A673 (cell line): ENCODE data around the gene ALOX12. TPM values are rescaled to one million over a fixed set of nuclear protein-coding genes. Genes with fewer than 3 reads are reported as not detected.

Source experiments
- BruUV-seq: library from RNA; stranded (reverse); fragments of 400-500 nt; replicated peaks from 2 replicates; lab custom pipeline; 2021; lab: Mats Ljungman, UMichigan
- CTCF ChIA-PET: fragments of 300-600 bp; sonication (Branson Sonifier 250); formaldehyde crosslinking; loops from one replicate; lab custom pipeline; 2022; ENCODE audit warnings: antibody characterized with exemption; lab: Charles Lee
- POLR2A ChIA-PET: fragments of 300-600 bp; sonication (Branson Sonifier 250); formaldehyde crosslinking; loops from one replicate; lab custom pipeline; 2022; ENCODE audit warnings: antibody characterized with exemption; ENCODE audit not compliant: low non-redundant PET; lab: Charles Lee
- DNase-seq: peaks from one replicate; pipeline ENCODE4 v3.0.0-alpha.2; 2015; ENCODE audit warnings: low spot score
- H3K27ac ChIP-seq: fragments of 200-600 bp; sonication (generic); 2 replicates; pipeline ENCODE4 v1.5.1; 2016; ENCODE audit warnings: mixed run types, low read depth, mild to moderate bottlenecking, mixed read lengths, antibody characterized with exemption, low read length; ENCODE audit not compliant: poor library complexity, severe bottlenecking
- H3K27me3 ChIP-seq: fragments of 200-600 bp; sonication (generic); replicated peaks from 2 replicates; pipeline ENCODE4 v1.6.1; 2017; ENCODE audit warnings: mixed run types, low read depth, mild to moderate bottlenecking, mixed read lengths, antibody characterized with exemption, low read length; ENCODE audit not compliant: insufficient read depth, poor library complexity
- H3K36me3 ChIP-seq: fragments of 200-600 bp; sonication (generic); 2 replicates; pipeline ENCODE4 v1.6.1; 2016; ENCODE audit warnings: mixed run types, mild to moderate bottlenecking, mixed read lengths, antibody characterized with exemption, low read length; ENCODE audit not compliant: insufficient read depth, poor library complexity, severe bottlenecking
- H3K4me1 ChIP-seq: fragments of 200-600 bp; sonication (generic); 2 replicates; pipeline ENCODE4 v1.6.1; 2017; ENCODE audit warnings: mixed run types, mild to moderate bottlenecking, mixed read lengths, antibody characterized with exemption, low read length; ENCODE audit not compliant: insufficient read depth, poor library complexity, severe bottlenecking
- H3K4me3 ChIP-seq: fragments of 200-600 bp; sonication (generic); 2 replicates; pipeline ENCODE4 v1.5.1; 2016; ENCODE audit warnings: low read depth, mixed run types, mild to moderate bottlenecking, mixed read lengths, low read length; ENCODE audit not compliant: poor library complexity, severe bottlenecking
- H3K9me3 ChIP-seq: fragments of 200-600 bp; sonication (generic); 2 replicates; pipeline ENCODE4 v1.6.1; 2016; ENCODE audit warnings: mixed run types, low read depth, mild to moderate bottlenecking, mixed read lengths, antibody characterized with exemption, low read length; ENCODE audit not compliant: poor library complexity, severe bottlenecking
- EZH2 ChIP-seq: fragments of 200-600 bp; sonication (generic); IDR thresholded peaks from 2 replicates; pipeline ENCODE4 v1.6.1; 2017; ENCODE audit warnings: borderline replicate concordance, low read depth, mild to moderate bottlenecking, mixed read lengths, antibody characterized with exemption, low read length; ENCODE audit not compliant: poor library complexity, severe bottlenecking
- intact Hi-C: fragments of 100-400 bp; cut with micrococcal nuclease; formaldehyde crosslinking; loops from one replicate; pipeline ENCODE4 v1.10.0; 2022; ENCODE audit not compliant: unreplicated experiment
- total RNA-seq: library from RNA; stranded (reverse); gene quantifications from 2 replicates; pipeline ENCODE4 v1.2.3, GENCODE V29; 2021
- TF ChIP-seq, protein P1 (sequence below): fragments of 300-800, 200-600 bp; sonication (generic); conservative IDR thresholded peaks from 2 replicates; pipeline ENCODE4 v1.5.1; 2017; ENCODE audit warnings: low read depth, mild to moderate bottlenecking, antibody characterized with exemption, low read length, moderate library complexity, mixed read lengths

Gene ALOX12
- total RNA-seq, 1 experiment from 2014 or later = not detected

GRCh38 chr17:7029659-7030058 lies 33.8 kb downstream of the ALOX12 start:
- ChIA-PET CTCF (no interaction called here), POLR2A (no interaction called here)
- no peak for TF ChIP-seq EZH2
- TF ChIP-seq, protein P1, sequence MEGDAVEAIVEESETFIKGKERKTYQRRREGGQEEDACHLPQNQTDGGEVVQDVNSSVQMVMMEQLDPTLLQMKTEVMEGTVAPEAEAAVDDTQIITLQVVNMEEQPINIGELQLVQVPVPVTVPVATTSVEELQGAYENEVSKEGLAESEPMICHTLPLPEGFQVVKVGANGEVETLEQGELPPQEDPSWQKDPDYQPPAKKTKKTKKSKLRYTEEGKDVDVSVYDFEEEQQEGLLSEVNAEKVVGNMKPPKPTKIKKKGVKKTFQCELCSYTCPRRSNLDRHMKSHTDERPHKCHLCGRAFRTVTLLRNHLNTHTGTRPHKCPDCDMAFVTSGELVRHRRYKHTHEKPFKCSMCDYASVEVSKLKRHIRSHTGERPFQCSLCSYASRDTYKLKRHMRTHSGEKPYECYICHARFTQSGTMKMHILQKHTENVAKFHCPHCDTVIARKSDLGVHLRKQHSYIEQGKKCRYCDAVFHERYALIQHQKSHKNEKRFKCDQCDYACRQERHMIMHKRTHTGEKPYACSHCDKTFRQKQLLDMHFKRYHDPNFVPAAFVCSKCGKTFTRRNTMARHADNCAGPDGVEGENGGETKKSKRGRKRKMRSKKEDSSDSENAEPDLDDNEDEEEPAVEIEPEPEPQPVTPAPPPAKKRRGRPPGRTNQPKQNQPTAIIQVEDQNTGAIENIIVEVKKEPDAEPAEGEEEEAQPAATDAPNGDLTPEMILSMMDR = no peak
- Histone ChIP-seq H3K27ac (peak overlapping the region; percentile 29), H3K4me3 (no peak overlapping the region), H3K36me3 (no peaks in the 10 kb centered on the region), H3K9me3 (no peaks in the 10 kb centered on the region), H3K4me1 (peaks cover 7% of the 10 kb centered on the region), H3K27me3 (no peaks in the 10 kb centered on the region)
- no TSS peak for BruUV-seq
- DNase-seq = no peak
- intact Hi-C loops = no loop called here

GRCh38 chr17:7034955-7035590 lies 39.2 kb downstream of the ALOX12 start:
- no peaks in the 10 kb centered on the region for H3K27me3 ChIP-seq
- ChIA-PET CTCF (interaction anchor here (0.6 to 1.5 kb wide), 3 partner anchors 10 to 142 kb away, joined by 3 to 9 read pairs (median 5); no protein-coding TSS in a partner anchor), POLR2A (no interaction called here)
- peaks cover 11% of the 10 kb centered on the region for H3K4me1 ChIP-seq
- peak overlapping the region; percentile 76 for H3K4me3 ChIP-seq
- no peaks in the 10 kb centered on the region for H3K9me3 ChIP-seq
- DNase-seq = no peak
- TF ChIP-seq, protein P1 = no peak
- no peak for TF ChIP-seq EZH2
- peak overlapping the region; percentile 84 for H3K27ac ChIP-seq
- intact Hi-C loops = no loop called here
- H3K36me3 ChIP-seq = no peaks in the 10 kb centered on the region
- TSS peak; percentile 94 for BruUV-seq

- H3K27ac ChIP-seq = peak within 1 kb of the TSS; percentile 84
- peak within 1 kb of the TSS; percentile 76 for H3K4me3 ChIP-seq
- DNase-seq = peak; percentile 98
- ChIA-PET CTCF (interaction anchor here (0.6 to 1.5 kb wide), 5 partner anchors 10 to 178 kb away, joined by 3 to 9 read pairs (median 3); no protein-coding TSS in a partner anchor), POLR2A (interaction anchor here (0.6 to 0.7 kb wide), 2 partner anchors 98 to 105 kb away, joined by 3 to 8 read pairs; no protein-coding TSS in a partner anchor)
- no peak for TF ChIP-seq EZH2
- TF ChIP-seq, protein P1 = no peak
- peaks cover 11% of the 10 kb centered on the region for H3K4me1 ChIP-seq
- intact Hi-C loops = no loop called here
- H3K9me3 ChIP-seq = no peaks in the 10 kb centered on the region
- no TSS peak for BruUV-seq
- H3K36me3 ChIP-seq = no peaks in the 10 kb centered on the region
- H3K27me3 ChIP-seq = no peaks in the 10 kb centered on the region
These were observed 39.9 kb downstream of the ALOX12 start, which contains the start of gene SLC16A13 for GRCh38 chr17:7035591-7036368. SLC16A13 (plus strand) TSS chr17:7036015; CDS start chr17:7036383, 368 bp downstream.
